GM19328 (cell line): ENCODE results near the gene POLR3E.

ENCODE experiments used
- ATAC-seq: cut with Tn5 transposase; IDR thresholded peaks from one replicate; pipeline ENCODE4 v1.9.1; 2021; ENCODE audit warnings: mild to moderate bottlenecking, moderate library complexity; ENCODE audit not compliant: unreplicated experiment

POLR3E gene

GRCh38 chr16:22380529-22380928 is 83.3 kb downstream of the POLR3E start:
- no peak for ATAC-seq

GRCh38 chr16:22381392-22381791 is 84.2 kb downstream of the POLR3E start:
- no peak for ATAC-seq

GRCh38 chr16:22383827-22384226 is 86.6 kb downstream of the POLR3E start:
- no peak for ATAC-seq
